Stimulated activated CD8-positive, alpha-beta memory T cell treated with anti-CD3 and anti-CD28 coated beads, Interleukin-4, amount 100 ng/mL, for 24 hours (primary cell): ENCODE measurements around the gene HDAC10.

Experiments
- DNase-seq: peaks from one replicate; pipeline ENCODE4 v3.0.0-alpha.2; 2020; ENCODE audit warnings: low read depth

Gene HDAC10

GRCh38 chr22:50201191-50202129, 49.6 kb downstream of the HDAC10 start:
- no peak for DNase-seq

GRCh38 chr22:50200461-50201190, 50.4 kb downstream of the HDAC10 start, which contains the start of gene SELENOO:
Gene SELENOO (plus strand): TSS chr22:50201011. CDS start chr22:50201037, 26 bp downstream.
- peak; percentile 84 for DNase-seq

GRCh38 chr22:50199829-50200460, 51.1 kb downstream of the HDAC10 start:
- no peak for DNase-seq

- no peak for DNase-seq
Observed at GRCh38 chr22:50199251-50199721, 51.8 kb downstream of the HDAC10 start.

GRCh38 chr22:50198624-50199017, 52.4 kb downstream of the HDAC10 start:
- no peak for DNase-seq

GRCh38 chr22:50197856-50198623, 53.0 kb downstream of the HDAC10 start:
- no peak for DNase-seq

- no peak for DNase-seq
Observed at GRCh38 chr22:50197000-50197800, 53.9 kb downstream of the HDAC10 start.

GRCh38 chr22:50196256-50196655, 54.8 kb downstream of the HDAC10 start:
- DNase-seq = no peak
